SJSA1 (cell line): ENCODE results near the gene MAP3K21. TPM values are rescaled to one million over a fixed set of nuclear protein-coding genes. Genes with fewer than 3 reads are reported as not detected.

ENCODE experiments used
- DNase-seq, 2 experiments: peaks; one replicate each; pipeline ENCODE4 v3.0.0-alpha.2; 2015 to 2020; ENCODE audit warnings: low spot score in 2 of 2, low read depth in 1 of 2
- H3K27ac ChIP-seq: fragments of 250-450 bp; sonication (Bioruptor Pico); 2 replicates; pipeline ENCODE4 v1.5.1; 2020; ENCODE audit warnings: mild to moderate bottlenecking, moderate library complexity
- H3K27me3 ChIP-seq: fragments of 250-450 bp; sonication (Bioruptor Pico); replicated peaks from 2 replicates; pipeline ENCODE4 v1.5.1; 2020; ENCODE audit warnings: mild to moderate bottlenecking, moderate library complexity
- H3K36me3 ChIP-seq: fragments of 250-450 bp; sonication (Bioruptor Pico); 2 replicates; pipeline ENCODE4 v1.5.1; 2020; ENCODE audit warnings: mild to moderate bottlenecking
- H3K4me1 ChIP-seq: fragments of 250-450 bp; sonication (Bioruptor Pico); replicated peaks from 2 replicates; pipeline ENCODE4 v1.6.1; 2021; ENCODE audit warnings: mild to moderate bottlenecking
- H3K4me3 ChIP-seq: fragments of 250-450 bp; sonication (Bioruptor Pico); 2 replicates; pipeline ENCODE4 v1.5.1; 2020; ENCODE audit warnings: mild to moderate bottlenecking
- H3K9me3 ChIP-seq: fragments of 250-450 bp; sonication (Bioruptor Pico); replicated peaks from 2 replicates; pipeline ENCODE4 v1.5.1; 2020; ENCODE audit warnings: mild to moderate bottlenecking
- total RNA-seq: library from RNA; depleted of rRNA; stranded (reverse); fragments of >200 nt; shearing (Covaris generic); gene quantifications from 2 replicates; pipeline ENCODE4 v1.2.3, GENCODE V29; 2014

The MAP3K21 gene
- total RNA-seq, 1 experiment from 2014 or later = 0.13 TPM

- Histone ChIP-seq H3K9me3 (no peaks in the 10 kb centered on the region), H3K4me1 (no peaks in the 10 kb centered on the region), H3K27me3 (peaks cover 5% of the 10 kb centered on the region), H3K4me3 (no peak overlapping the region), H3K36me3 (no peaks in the 10 kb centered on the region), H3K27ac (no peak overlapping the region)
- DNase-seq = no peak
These were observed 30.3 kb downstream of the MAP3K21 start for GRCh38 chr1:233357595-233358397.

- Histone ChIP-seq H3K9me3 (no peaks in the 10 kb centered on the region), H3K4me1 (no peaks in the 10 kb centered on the region), H3K27me3 (peaks cover 7% of the 10 kb centered on the region), H3K36me3 (no peaks in the 10 kb centered on the region), H3K4me3 (no peak overlapping the region), H3K27ac (no peak overlapping the region)
- no peak for DNase-seq
These were observed 31.9 kb downstream of the MAP3K21 start for GRCh38 chr1:233359431-233359830.

GRCh38 chr1:233359905-233360304, 32.4 kb downstream of the MAP3K21 start:
- Histone ChIP-seq H3K4me1 (no peaks in the 10 kb centered on the region), H3K4me3 (no peak overlapping the region), H3K9me3 (no peaks in the 10 kb centered on the region), H3K27me3 (peaks cover 8% of the 10 kb centered on the region), H3K36me3 (no peaks in the 10 kb centered on the region), H3K27ac (no peak overlapping the region)
- no peak for DNase-seq

- no peak overlapping the region for H3K4me3 ChIP-seq
- H3K9me3 ChIP-seq = no peaks in the 10 kb centered on the region
- DNase-seq = no peak
- no peak overlapping the region for H3K27ac ChIP-seq
- no peaks in the 10 kb centered on the region for H3K4me1 ChIP-seq
- H3K36me3 ChIP-seq = no peaks in the 10 kb centered on the region
- peaks cover 8% of the 10 kb centered on the region for H3K27me3 ChIP-seq
These were observed 33.1 kb downstream of the MAP3K21 start for GRCh38 chr1:233360525-233361102.

GRCh38 chr1:233361876-233362275, 34.4 kb downstream of the MAP3K21 start:
- Histone ChIP-seq H3K4me3 (no peak overlapping the region), H3K27me3 (peaks cover 8% of the 10 kb centered on the region), H3K9me3 (no peaks in the 10 kb centered on the region), H3K36me3 (no peaks in the 10 kb centered on the region), H3K4me1 (no peaks in the 10 kb centered on the region), H3K27ac (no peak overlapping the region)
- DNase-seq = no peak

GRCh38 chr1:233362743-233363142, 35.2 kb downstream of the MAP3K21 start:
- no peak overlapping the region for H3K4me3 ChIP-seq
- no peaks in the 10 kb centered on the region for H3K4me1 ChIP-seq
- H3K36me3 ChIP-seq = no peaks in the 10 kb centered on the region
- no peaks in the 10 kb centered on the region for H3K9me3 ChIP-seq
- peaks cover 8% of the 10 kb centered on the region for H3K27me3 ChIP-seq
- DNase-seq = no peak
- no peak overlapping the region for H3K27ac ChIP-seq

GRCh38 chr1:233364026-233364425, 36.5 kb downstream of the MAP3K21 start:
- DNase-seq = no peak
- no peaks in the 10 kb centered on the region for H3K4me1 ChIP-seq
- no peaks in the 10 kb centered on the region for H3K36me3 ChIP-seq
- no peaks in the 10 kb centered on the region for H3K9me3 ChIP-seq
- H3K4me3 ChIP-seq = no peak overlapping the region
- H3K27me3 ChIP-seq = peaks cover 8% of the 10 kb centered on the region
- no peak overlapping the region for H3K27ac ChIP-seq

GRCh38 chr1:233364695-233365539, 37.4 kb downstream of the MAP3K21 start:
- Histone ChIP-seq H3K27ac (no peak overlapping the region), H3K27me3 (peaks cover 8% of the 10 kb centered on the region), H3K4me3 (no peak overlapping the region), H3K36me3 (no peaks in the 10 kb centered on the region), H3K4me1 (no peaks in the 10 kb centered on the region), H3K9me3 (no peaks in the 10 kb centered on the region)
- DNase-seq = peak in 1 of 2 experiments; percentile 7

- H3K27me3 ChIP-seq = 0 out of 2 replicates have a peak, but pooled peaks cover 3% of the 10 kb centered on the region
- H3K36me3 ChIP-seq = no peaks in the 10 kb centered on the region
- no peak overlapping the region for H3K4me3 ChIP-seq
- no peak overlapping the region for H3K27ac ChIP-seq
- no peak for DNase-seq
- no peaks in the 10 kb centered on the region for H3K4me1 ChIP-seq
- H3K9me3 ChIP-seq = no peaks in the 10 kb centered on the region
These were observed 39.1 kb downstream of the MAP3K21 start for GRCh38 chr1:233366575-233366974.

- no peak for DNase-seq
- no peak overlapping the region for H3K27ac ChIP-seq
- no peak overlapping the region for H3K4me3 ChIP-seq
- 0 out of 2 replicates have a peak, but pooled peaks cover 3% of the 10 kb centered on the region for H3K27me3 ChIP-seq
- no peaks in the 10 kb centered on the region for H3K9me3 ChIP-seq
- no peaks in the 10 kb centered on the region for H3K36me3 ChIP-seq
- no peaks in the 10 kb centered on the region for H3K4me1 ChIP-seq
These were observed 39.7 kb downstream of the MAP3K21 start for GRCh38 chr1:233367057-233367803.

GRCh38 chr1:233368106-233368788, 40.7 kb downstream of the MAP3K21 start:
- no peaks in the 10 kb centered on the region for H3K4me1 ChIP-seq
- 0 out of 2 replicates have a peak, but pooled peaks cover 3% of the 10 kb centered on the region for H3K27me3 ChIP-seq
- no peaks in the 10 kb centered on the region for H3K9me3 ChIP-seq
- H3K4me3 ChIP-seq = no peak overlapping the region
- no peak overlapping the region for H3K27ac ChIP-seq
- no peak for DNase-seq
- H3K36me3 ChIP-seq = no peaks in the 10 kb centered on the region

- Histone ChIP-seq H3K27me3 (0 out of 2 replicates have a peak, but pooled peaks cover 3% of the 10 kb centered on the region), H3K27ac (no peak overlapping the region), H3K36me3 (no peaks in the 10 kb centered on the region), H3K9me3 (no peaks in the 10 kb centered on the region), H3K4me1 (no peaks in the 10 kb centered on the region), H3K4me3 (no peak overlapping the region)
- DNase-seq = no peak
These were observed 41.2 kb downstream of the MAP3K21 start for GRCh38 chr1:233368789-233369130.
